ENCODE results near the gene RXRA.

RXRA gene

DNA sequence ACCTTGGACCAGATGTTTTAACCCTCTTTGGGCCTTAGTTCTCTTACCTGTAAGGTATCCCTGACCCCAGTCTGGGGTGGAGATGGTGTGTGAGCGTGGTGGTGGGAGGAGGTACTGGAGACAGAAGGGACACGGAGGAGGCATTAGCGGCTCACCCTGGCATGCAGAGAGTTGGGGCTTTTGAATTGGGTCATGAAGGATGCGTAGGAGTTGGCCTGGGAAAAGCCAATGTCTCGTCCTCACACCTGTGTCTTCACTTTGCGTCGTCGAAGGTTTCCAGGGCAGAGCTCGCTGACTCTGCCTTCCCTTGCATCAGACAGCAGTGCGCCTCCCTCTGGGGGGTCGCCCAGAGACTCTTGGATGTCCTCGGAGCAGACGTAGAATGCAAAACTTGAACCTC is 11.2 kb downstream of the RXRA start:
- Histone ChIP-seq H3K36me3 (ENCODE audit: control insufficient read depth, insufficient read depth, low read length, severe bottlenecking) (no peaks in the 10 kb centered on the region), H3K4me1 (ENCODE audit: control insufficient read depth, insufficient read depth, low read length) (peaks cover 46% of the 10 kb centered on the region), H3K4me3 (ENCODE audit: low read length) (no peak overlapping the region), H3K27me3 (replicated peaks; ENCODE audit: control insufficient read depth, insufficient read depth, low read length) (no peaks in the 10 kb centered on the region), H3K9ac (ENCODE audit: low read length) (no peak overlapping the region), H3K9me3 (ENCODE audit: control insufficient read depth, low read length) (no peaks in the 10 kb centered on the region)
- DNase-seq (ENCODE audit: low read depth) = no peak

DNA sequence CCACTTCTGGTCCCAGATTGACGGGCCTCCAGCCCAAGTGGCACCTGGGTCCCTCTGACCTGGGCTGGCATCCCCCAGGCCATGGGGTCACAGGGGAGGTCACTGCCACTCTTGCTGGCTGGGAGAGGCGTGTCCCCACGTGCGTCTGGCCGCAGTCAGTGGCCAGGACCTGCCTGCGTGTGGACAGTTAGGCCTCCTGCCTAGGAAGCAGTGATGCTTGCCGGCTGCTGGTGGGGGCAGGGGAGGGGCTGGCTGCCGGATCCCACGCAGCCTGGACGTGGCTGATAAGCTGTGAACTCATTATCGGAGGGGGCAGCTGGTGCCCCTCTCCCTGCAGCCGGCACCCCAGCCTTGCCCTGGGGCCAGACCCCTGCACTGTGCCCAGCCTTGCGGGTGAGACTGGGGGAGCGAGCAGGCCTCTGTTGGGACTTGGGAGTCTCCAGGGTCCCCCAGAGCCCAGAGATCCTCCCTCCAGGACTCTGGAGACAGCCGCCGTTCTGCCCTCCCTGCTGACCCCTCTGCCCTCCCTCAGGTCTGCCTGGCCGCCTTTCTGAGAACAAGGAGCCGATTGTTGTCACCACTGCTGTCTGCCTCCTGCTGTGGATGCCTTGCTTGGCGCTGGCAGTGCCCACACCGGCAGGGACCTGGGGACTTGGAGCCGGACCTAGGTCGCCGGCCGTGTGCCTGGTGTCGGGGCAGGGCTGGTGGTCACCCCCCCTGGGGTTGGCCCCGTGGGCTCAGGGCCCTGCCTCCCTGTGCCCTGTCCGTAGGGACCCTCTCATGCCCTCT is 12.3 kb downstream of the RXRA start:
- Histone ChIP-seq H3K9me3 (ENCODE audit: control insufficient read depth, low read length) (no peaks in the 10 kb centered on the region), H3K27me3 (replicated peaks; ENCODE audit: control insufficient read depth, insufficient read depth, low read length) (no peaks in the 10 kb centered on the region), H3K4me3 (ENCODE audit: low read length) (no peak overlapping the region), H3K9ac (ENCODE audit: low read length) (peak overlapping the region; percentile 35), H3K36me3 (ENCODE audit: control insufficient read depth, insufficient read depth, low read length, severe bottlenecking) (no peaks in the 10 kb centered on the region), H3K4me1 (ENCODE audit: control insufficient read depth, insufficient read depth, low read length) (peaks cover 40% of the 10 kb centered on the region)
- no peak for DNase-seq (ENCODE audit: low read depth)

DNA sequence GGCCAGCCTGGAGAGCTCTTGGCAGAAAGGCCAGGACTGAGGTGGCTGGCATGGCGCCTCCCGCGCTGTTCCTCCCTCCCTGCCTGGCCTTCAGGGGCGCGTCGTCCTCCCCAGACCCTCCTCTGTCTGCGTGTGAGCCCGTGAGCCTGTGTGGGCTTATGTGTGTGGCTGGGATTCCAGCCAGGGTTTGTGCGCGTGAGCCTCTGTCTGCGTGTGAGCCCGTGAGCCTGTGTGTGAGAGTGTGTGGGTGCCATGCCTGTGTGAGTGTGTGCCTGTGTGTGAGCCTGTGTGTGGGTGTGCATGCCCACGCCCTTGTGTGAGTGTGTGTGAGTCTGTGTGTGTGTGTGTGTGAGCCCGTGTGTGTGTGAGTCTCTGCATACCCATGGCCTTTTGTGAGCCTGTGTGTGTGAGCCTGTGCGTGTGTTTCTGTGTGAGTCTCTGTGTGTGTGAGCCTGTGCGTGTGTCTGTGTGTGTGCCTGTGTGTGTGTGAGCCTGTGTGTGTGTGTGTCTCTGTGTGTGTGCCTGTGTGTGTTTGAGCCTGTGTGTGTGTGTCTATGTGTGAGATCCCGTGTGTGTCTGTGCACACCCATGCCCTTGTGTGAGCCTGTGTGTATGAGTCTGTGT is 13.0 kb downstream of the RXRA start:
- no peaks in the 10 kb centered on the region for H3K36me3 ChIP-seq (ENCODE audit: control insufficient read depth, insufficient read depth, low read length, severe bottlenecking)
- H3K27me3 ChIP-seq (replicated peaks; ENCODE audit: control insufficient read depth, insufficient read depth, low read length) = no peaks in the 10 kb centered on the region
- no peak overlapping the region for H3K4me3 ChIP-seq (ENCODE audit: low read length)
- DNase-seq (ENCODE audit: low read depth) = no peak
- peaks cover 40% of the 10 kb centered on the region for H3K4me1 ChIP-seq (ENCODE audit: control insufficient read depth, insufficient read depth, low read length)
- peak overlapping the region; percentile 35 for H3K9ac ChIP-seq (ENCODE audit: low read length)
- H3K9me3 ChIP-seq (ENCODE audit: control insufficient read depth, low read length) = no peaks in the 10 kb centered on the region

DNA sequence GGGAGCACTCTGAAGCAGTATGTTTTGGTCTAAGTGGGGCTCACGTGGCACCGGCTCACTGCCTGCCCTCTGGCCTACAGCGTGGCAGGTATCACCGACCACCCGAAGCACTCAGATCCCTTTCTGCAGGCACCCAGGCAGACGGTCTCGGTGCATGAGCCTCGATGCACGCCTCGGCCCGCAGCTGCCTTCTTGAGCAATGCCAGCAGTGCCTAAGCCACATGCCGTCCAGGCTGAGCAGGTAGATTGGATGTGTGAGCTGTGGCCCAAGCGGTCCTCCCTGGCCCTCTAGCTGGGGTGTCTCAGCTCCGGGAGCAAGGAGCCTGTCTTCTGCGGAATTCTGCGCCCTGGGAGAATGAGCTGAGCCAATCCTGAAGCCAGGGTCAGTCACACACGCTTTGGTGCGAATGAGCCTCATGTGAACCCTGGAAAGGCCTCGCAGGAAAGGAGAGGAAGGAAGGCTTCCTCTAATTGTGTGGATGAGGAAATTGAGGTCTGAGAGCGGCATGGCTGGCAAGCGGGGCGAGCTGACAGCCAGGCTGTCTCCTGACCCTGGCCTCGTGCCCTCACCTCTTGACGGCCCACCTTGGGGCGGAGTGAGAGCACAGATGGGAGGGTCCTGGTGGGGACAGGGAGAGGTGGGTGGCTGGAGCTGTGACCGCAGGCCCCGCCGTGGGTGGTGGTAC is 14.4 kb downstream of the RXRA start:
- DNase-seq (ENCODE audit: low read depth) = no peak
- Histone ChIP-seq H3K9me3 (ENCODE audit: control insufficient read depth, low read length) (no peaks in the 10 kb centered on the region), H3K4me3 (ENCODE audit: low read length) (no peak overlapping the region), H3K27me3 (replicated peaks; ENCODE audit: control insufficient read depth, insufficient read depth, low read length) (no peaks in the 10 kb centered on the region), H3K36me3 (ENCODE audit: control insufficient read depth, insufficient read depth, low read length, severe bottlenecking) (no peaks in the 10 kb centered on the region), H3K4me1 (ENCODE audit: control insufficient read depth, insufficient read depth, low read length) (peaks cover 53% of the 10 kb centered on the region), H3K9ac (ENCODE audit: low read length) (no peak overlapping the region)

DNA sequence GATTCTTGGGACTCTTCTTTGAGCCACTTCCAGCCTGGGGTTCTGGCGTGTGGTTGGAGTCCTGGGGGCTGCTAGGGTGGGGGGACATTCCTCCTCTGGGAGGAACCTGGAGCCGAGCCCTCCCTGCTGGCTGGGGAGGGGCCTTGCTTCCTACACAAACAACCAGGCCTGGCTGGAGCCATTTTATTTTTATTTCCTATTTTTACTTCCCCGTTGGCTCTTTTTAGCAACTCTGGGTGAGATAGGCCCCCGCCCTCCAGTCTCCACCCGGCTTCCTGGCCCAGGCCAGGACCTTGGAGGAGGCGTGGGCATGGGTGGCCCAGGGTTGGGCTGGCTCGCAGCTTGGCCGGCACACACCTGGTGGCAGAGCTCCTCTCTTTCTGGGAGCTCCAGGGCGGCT is 15.1 kb downstream of the RXRA start:
- no peaks in the 10 kb centered on the region for H3K36me3 ChIP-seq (ENCODE audit: control insufficient read depth, insufficient read depth, low read length, severe bottlenecking)
- H3K9me3 ChIP-seq (ENCODE audit: control insufficient read depth, low read length) = no peaks in the 10 kb centered on the region
- peaks cover 56% of the 10 kb centered on the region for H3K4me1 ChIP-seq (ENCODE audit: control insufficient read depth, insufficient read depth, low read length)
- no peak for DNase-seq (ENCODE audit: low read depth)
- H3K9ac ChIP-seq (ENCODE audit: low read length) = no peak overlapping the region
- H3K27me3 ChIP-seq (replicated peaks; ENCODE audit: control insufficient read depth, insufficient read depth, low read length) = no peaks in the 10 kb centered on the region
- no peak overlapping the region for H3K4me3 ChIP-seq (ENCODE audit: low read length)

DNA sequence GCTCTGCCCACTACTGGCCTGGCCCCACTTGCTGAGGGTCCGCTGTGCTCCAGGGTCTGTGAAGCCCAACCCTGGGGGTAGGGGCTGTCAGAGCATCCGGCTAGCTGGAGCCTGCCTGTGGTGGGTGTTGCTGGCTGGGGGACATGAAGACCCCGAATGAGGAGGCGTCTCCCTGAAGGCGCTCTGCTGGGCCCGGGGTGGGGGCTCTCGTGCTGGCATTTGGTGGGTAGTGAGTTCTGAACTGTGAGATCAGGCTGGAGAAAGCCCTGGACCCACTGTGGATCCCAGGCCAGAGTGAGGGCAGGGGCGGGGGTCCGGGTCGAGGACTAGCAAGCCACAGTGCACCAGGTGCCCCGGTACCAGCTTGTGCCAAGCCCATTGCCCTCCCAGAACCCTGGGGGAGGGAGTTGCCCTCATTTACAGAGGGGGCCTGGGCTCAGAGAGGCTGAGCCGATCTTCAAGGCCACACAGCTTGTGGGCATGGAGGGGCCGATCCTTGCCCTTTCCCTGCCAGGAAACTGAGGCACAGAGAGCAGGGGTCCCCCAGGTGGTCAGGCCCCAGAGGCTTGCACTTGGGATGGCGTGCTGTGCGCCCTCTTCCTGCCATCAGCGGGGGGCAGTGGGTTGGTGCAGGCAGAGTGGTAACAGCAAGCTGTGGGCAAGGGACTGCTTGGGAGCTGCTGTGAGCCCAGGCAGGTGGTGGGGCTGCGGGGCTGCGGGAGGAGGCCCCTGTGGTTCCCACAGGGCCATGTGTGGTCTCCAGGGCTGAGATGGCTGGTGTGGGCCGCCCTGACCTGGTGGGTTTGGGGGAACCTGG is 15.9 kb downstream of the RXRA start:
- Histone ChIP-seq H3K27me3 (replicated peaks; ENCODE audit: control insufficient read depth, insufficient read depth, low read length) (no peaks in the 10 kb centered on the region), H3K9me3 (ENCODE audit: control insufficient read depth, low read length) (no peaks in the 10 kb centered on the region), H3K4me3 (ENCODE audit: low read length) (no peak overlapping the region), H3K4me1 (ENCODE audit: control insufficient read depth, insufficient read depth, low read length) (peaks cover 56% of the 10 kb centered on the region), H3K9ac (ENCODE audit: low read length) (no peak overlapping the region), H3K36me3 (ENCODE audit: control insufficient read depth, insufficient read depth, low read length, severe bottlenecking) (no peaks in the 10 kb centered on the region)
- DNase-seq (ENCODE audit: low read depth) = no peak

DNA sequence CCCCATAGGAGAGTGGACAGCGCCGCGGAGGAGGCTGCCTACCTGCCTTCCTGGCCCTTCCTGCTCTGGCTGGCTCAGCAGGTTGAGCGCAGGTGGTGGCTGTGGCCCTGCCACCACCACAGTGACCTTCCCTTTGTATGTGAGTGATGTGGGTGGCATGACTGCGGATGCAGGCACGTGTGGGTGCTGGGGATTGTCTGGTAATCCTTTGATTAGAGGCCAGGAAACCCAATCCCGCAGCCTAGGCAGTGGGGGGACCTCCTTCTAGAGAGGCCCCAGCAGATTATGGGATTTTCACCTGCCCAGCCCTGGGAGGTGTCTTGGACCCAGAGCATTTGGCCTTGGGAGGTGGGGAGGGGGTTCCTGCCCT is 16.5 kb downstream of the RXRA start:
- no peak overlapping the region for H3K9ac ChIP-seq (ENCODE audit: low read length)
- no peak for DNase-seq (ENCODE audit: low read depth)
- H3K36me3 ChIP-seq (ENCODE audit: control insufficient read depth, insufficient read depth, low read length, severe bottlenecking) = no peaks in the 10 kb centered on the region
- no peaks in the 10 kb centered on the region for H3K27me3 ChIP-seq (replicated peaks; ENCODE audit: control insufficient read depth, insufficient read depth, low read length)
- H3K4me1 ChIP-seq (ENCODE audit: control insufficient read depth, insufficient read depth, low read length) = peaks cover 56% of the 10 kb centered on the region
- H3K9me3 ChIP-seq (ENCODE audit: control insufficient read depth, low read length) = no peaks in the 10 kb centered on the region
- no peak overlapping the region for H3K4me3 ChIP-seq (ENCODE audit: low read length)

DNA sequence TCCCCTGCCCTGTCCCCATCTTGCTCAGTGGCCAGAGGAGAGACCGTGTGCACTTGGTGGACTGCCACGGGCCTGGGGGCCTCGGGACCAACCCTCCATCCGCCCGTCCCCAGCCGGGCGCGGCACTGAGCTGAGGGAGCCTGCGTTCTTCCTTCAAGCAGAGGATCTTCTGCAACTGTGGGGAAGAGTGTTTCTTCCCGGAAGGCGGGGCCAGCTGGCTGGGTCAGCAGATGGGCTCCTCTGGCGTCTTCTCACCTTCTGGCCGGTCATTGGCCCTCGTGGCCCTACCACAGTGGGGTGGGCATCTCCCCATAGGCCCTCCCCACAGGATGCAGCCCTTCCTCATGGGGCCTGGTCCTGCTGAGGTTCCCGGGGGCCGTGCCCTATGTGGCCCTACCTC is 17.4 kb downstream of the RXRA start:
- peaks cover 49% of the 10 kb centered on the region for H3K4me1 ChIP-seq (ENCODE audit: control insufficient read depth, insufficient read depth, low read length)
- no peak overlapping the region for H3K4me3 ChIP-seq (ENCODE audit: low read length)
- DNase-seq (ENCODE audit: low read depth) = no peak
- peaks cover under 1% of the 10 kb centered on the region for H3K36me3 ChIP-seq (ENCODE audit: control insufficient read depth, insufficient read depth, low read length, severe bottlenecking)
- H3K9me3 ChIP-seq (ENCODE audit: control insufficient read depth, low read length) = no peaks in the 10 kb centered on the region
- peak overlapping the region; percentile 68 for H3K9ac ChIP-seq (ENCODE audit: low read length)
- no peaks in the 10 kb centered on the region for H3K27me3 ChIP-seq (replicated peaks; ENCODE audit: control insufficient read depth, insufficient read depth, low read length)

DNA sequence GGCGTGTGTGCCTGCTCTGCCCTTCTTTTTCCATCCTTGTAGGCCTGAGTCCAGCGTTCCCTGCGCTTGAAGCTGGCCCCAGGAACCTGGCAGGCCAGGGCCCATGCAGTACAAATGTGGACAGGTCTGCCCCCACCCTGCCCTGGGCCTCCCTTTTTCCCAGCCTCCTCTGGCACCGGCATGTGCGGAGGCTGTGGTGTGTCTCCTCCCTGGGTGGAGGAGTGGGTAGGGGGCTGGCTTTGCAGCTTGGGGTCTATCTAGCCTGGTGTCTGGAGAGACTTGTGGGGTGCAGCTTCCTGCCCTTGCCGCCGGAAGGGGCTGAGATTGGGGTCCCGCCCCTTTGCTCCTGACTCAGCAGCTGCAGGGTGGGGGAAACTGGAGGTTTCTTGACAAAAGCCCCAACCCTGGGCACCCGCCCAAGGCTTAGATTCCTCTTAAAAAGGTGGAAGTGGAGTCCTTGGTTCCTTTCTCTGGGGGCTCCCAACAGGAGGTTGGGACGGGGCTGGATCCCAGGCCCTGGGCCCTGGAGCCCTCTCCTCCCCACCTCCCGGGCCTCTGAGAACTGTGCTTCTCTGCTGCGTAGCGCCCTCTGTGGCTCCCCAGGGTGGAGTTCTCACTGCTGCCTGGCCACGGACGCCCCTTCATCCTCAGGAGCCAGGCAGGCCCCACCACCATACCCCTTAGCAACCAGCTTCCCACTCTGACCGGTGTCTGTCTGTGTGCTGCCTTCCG is 18.0 kb downstream of the RXRA start:
- Histone ChIP-seq H3K4me1 (ENCODE audit: control insufficient read depth, insufficient read depth, low read length) (peaks cover 43% of the 10 kb centered on the region), H3K9ac (ENCODE audit: low read length) (peak overlapping the region; percentile 68), H3K36me3 (ENCODE audit: control insufficient read depth, insufficient read depth, low read length, severe bottlenecking) (peaks cover 5% of the 10 kb centered on the region), H3K9me3 (ENCODE audit: control insufficient read depth, low read length) (no peaks in the 10 kb centered on the region), H3K27me3 (replicated peaks; ENCODE audit: control insufficient read depth, insufficient read depth, low read length) (no peaks in the 10 kb centered on the region), H3K4me3 (ENCODE audit: low read length) (no peak overlapping the region)
- DNase-seq (ENCODE audit: low read depth) = no peak

DNA sequence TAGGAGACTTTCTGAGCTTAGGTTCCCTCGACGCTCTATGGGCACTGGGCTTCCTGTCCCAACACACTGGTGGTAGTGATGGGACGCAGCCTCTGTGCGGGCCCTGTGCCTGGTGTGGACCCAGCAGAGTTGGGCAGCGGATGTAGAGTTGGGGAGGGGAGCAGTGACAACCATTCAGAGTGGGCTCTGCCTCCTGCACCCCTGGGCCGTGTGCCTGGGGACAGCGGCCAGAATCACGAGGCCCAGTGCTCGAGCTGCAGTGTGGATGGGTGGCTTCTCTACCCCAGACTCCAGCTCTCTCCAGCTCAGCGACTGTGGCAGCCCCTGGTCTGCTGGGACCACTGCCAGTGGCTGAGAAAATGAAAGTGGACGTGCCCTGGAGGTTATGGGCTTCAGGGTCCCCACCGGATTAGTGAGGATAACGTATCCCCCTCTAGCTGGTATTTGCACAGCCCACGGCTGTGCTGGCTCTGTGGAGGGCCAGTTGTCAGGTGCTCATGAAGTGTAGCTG is 18.6 kb downstream of the RXRA start:
- peak overlapping the region; percentile 68 for H3K9ac ChIP-seq (ENCODE audit: low read length)
- peaks cover 5% of the 10 kb centered on the region for H3K36me3 ChIP-seq (ENCODE audit: control insufficient read depth, insufficient read depth, low read length, severe bottlenecking)
- H3K9me3 ChIP-seq (ENCODE audit: control insufficient read depth, low read length) = no peaks in the 10 kb centered on the region
- peaks cover 37% of the 10 kb centered on the region for H3K4me1 ChIP-seq (ENCODE audit: control insufficient read depth, insufficient read depth, low read length)
- no peak overlapping the region for H3K4me3 ChIP-seq (ENCODE audit: low read length)
- no peak for DNase-seq (ENCODE audit: low read depth)
- H3K27me3 ChIP-seq (replicated peaks; ENCODE audit: control insufficient read depth, insufficient read depth, low read length) = no peaks in the 10 kb centered on the region
